CD4-positive, alpha-beta T cell treated with Interferon alpha-2 for 1 hour (primary cell): ENCODE measurements around the gene ATP1B3.
"Not testable (repeated sequence)": the region's sequence is repeated elsewhere in the genome, so short reads cannot be mapped to it uniquely, and the experiment has no call there.

Source experiments
- DNase-seq, 2 donors: peaks; one replicate each; pipeline ENCODE4 v3.0.0-alpha.2; 2020 to 2022

Gene ATP1B3

DNA sequence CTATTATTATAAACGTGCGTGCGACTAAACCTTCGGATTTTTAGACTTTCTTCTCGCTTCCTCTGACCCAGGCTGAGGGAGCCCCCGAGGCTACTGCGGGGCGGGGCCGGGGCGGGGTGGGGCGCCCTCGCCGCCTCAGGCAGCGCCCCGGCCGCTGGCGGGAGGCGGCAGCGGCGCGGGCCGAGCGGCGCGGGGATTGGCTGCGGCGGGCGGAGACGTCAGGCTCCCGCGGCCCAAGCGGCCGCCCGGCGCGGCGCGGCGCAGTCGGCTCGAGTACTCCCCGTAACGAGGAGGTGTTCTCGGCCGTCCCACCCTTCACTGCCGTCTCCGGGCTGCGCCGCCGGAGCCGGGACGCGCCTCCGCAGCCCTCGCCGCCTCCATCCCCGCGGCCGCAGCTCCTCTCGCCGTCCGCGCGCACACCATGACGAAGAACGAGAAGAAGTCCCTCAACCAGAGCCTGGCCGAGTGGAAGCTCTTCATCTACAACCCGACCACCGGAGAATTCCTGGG, at the start of gene ATP1B3:
ATP1B3 (plus strand) TSS at position 263 of the 510 bp plus-strand sequence; CDS start at position 422, 159 bp downstream.
- peak; percentile 84 to 90 for DNase-seq

GRCh38 chr3:141828487-141828886, 48.0 kb upstream of the ATP1B3 start:
- no peak for DNase-seq

GRCh38 chr3:141828890-141829289, 47.6 kb upstream of the ATP1B3 start:
- no peak for DNase-seq

- DNase-seq: no peak
Measured at GRCh38 chr3:141830508-141830907, 45.9 kb upstream of the ATP1B3 start.

DNA sequence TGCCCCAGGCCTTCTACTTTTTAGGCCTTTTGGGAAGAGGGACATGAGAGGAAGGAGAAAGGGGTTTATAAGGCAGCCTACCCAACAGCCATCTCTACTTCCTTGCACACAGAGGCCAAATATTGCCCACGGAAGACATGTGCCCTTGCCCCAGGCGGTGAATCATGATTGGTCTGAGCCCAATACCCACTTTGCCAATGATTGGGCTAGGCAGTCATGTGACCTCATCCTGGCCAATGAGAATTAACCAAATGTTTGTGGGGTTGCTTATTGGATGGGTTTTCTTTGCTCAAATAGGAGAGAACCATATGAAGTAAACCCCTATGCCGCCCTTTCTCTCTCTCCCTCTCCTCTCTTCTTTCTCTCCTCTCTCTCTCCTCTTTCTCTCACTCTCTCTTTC, 42.2 kb upstream of the ATP1B3 start:
- no peak for DNase-seq

DNA sequence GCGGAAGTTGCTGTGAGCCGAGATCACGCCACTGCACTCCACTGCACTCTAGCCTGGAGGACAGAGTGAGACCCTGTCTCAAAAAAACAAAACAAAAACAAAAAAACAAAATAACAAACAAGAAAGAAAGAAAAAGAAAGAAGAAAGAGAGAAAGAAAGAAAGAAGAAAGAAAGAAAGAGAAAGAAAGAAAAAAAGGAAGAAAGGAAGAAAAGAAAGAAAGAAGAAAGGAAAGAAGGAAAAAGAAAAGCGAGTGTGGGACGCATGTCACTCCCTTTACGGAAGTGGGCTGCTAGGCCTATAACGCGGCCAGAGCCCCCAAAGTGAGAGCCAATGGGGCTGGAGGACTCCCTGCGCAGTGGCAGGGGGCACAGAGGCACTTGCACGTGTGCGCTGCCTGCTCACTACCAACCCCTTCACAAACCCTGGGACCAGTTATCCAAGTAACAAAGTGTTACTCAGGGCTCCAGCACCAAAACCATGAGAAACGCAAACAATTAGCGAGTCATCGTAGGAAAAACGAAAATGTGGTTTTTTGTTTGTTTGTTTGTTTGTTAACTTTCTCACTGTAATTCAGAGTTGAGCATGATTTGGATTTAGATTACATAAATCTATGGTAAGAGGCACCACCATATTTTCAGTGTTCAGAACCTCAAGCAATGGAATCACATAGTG, 40.8 kb upstream of the ATP1B3 start:
- no peak for DNase-seq

DNA sequence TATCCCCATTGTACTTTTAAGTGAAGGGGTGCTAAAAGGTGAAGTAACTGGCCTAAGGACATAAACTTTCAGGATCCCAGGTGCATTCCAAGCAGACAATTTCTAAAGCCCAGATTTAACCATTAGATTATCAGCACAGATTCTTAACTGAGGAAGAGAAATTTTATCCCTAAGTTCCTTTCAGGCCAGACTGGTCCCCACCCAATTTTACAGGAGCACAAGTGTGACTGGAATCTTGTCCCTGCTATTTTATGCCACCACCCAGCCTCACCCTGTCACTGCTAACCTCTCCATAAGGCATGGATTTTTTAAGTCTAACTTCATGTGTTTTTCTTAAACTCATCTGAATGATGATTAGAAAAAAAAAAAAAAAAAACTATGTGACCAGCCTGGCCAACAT, 37.1 kb upstream of the ATP1B3 start:
- DNase-seq: no peak

DNA sequence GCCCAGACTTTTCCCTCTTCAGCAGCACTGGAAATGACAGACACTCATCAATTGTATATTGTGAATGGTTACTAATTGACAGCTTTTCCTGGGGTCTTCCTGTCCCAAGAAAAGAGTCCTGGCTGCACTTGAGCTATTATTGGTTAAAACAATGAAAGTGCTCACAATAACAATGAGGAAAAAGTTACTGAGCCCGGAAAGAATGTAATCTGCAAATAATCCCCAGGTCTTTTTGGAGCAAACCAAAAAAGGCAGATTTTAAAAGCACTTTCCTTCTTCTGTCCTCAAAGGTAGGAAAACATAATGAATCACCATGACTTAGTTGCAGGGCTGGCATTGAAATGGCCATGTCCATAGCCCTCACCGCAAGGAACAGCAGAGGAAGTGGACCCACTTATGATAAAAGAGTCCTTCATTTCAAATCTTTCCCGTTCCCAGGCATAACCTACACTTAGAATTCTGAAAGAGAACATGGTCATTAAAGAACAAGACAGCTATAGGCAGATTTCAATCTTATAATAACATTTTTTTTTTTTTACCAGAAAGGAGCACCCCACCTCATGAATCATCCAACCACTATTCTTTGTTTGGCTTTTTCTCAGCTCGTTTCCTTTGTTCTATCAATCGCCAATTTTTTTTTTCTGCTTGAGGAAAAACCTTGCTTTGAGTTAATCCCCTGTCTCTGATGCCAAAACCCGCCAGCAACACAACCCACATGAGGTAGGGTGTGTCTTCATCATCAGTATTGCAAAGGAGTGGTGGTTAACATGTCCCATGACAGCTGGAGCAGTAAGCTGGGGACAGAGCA, 35.5 kb upstream of the ATP1B3 start:
- no peak for DNase-seq

- DNase-seq: no peak
Measured at GRCh38 chr3:141844108-141844507, 32.3 kb upstream of the ATP1B3 start.

DNA sequence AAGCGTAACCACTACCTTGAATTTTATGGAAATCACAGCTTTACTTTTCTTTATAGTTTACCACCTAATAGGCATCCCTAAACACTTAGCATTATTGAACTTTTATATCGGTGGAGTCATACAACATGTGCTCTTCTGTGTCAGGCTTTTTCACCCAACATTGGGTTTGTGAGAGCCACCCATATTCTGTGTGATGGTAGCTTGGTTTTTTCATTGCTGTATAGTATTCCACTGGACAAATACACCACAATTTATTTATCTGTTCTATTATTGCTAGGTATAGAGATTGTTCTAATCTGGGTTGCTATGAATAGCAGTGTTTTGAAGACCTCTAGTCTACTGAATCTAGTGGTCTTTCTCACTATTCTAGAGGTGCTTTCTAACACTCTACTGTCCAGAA, 31.6 kb upstream of the ATP1B3 start:
- no peak for DNase-seq

DNA sequence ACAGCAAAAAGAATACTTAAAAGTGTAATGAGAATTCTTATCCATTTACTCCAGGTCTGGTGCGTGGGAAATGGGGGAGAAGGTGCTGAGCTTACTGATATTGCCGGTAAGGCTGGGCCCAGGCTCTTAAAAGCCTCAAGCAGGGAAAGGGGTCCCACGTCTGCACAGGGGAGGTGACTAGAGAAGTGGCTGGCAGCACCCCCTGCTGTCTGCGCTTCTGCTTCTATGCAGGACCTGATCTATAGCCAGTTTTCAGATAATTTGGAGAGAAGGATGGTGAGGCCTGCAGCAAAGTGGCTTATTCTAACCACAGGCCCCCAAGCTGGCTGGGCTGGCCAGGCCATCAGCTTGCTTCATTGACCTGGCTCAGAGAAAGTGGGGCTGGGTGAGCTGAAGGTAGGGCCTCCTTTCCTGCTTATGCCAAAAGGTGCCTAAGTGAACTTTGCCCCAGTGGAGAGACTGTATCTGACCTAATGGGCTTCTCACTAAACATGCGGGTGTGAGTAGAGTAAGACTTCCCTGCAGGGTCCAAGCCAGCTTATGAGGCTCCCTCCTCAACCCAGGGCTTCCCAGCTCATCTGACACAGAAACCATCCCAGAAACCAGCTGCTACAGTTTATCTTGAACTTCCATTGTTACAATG, 30.9 kb upstream of the ATP1B3 start:
- DNase-seq: peak; percentile 28 to 44

DNA sequence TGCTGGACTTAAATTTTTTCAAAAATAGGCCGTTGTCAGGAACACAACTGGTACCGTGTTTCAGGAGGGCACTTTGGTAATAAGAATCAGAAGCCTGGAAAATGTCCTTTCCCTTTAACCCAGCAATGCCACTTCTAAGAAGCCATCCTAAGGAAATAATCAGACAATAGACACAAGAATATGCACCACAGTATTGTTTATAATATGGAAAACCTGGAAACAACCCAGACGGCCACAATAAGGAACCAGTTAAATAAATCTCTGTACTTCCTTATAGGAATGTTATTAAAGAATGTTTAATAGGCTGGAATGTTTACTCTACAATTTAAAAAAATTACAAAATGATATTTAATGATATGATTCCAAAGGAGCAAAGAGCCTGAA, 30.4 kb upstream of the ATP1B3 start:
- DNase-seq: no peak

GRCh38 chr3:141848159-141848748, 28.2 kb upstream of the ATP1B3 start:
- not testable (repeated sequence) for DNase-seq

DNA sequence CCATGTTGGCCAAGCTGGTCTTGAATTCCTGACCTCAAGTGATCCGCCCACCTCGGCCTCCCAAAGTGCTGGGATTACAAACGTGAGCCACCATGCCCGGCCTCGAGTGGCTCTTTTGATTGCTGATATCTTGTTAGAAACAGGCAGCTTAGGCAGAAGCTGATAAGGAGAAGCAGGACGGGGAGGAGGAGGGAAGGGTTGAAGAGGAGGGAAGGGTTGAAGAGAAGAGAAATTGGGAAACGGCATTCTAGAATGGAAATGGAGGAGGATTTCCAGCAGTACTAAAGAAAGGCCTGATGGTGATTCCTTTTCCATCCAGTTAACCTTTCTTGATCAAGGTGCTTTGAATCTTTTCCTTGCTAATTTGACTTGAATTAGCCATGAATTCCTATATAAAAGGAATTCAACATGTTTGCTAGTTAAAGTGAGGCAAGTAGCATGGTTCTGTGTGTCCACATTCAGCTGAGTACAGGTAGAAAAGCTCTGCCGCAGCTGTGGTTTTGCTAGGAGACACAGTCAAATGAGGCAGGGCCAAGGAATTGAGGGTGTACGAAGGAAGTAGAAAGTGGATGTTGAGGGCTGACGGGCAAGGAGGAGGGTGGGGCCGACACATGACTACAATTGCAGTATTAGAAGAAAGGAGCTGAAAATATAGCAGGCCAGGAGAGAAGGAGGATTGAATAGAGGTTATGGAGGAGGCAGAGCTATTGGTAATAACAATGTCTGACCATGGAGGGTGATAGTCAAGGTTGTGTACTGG, 27.2 kb upstream of the ATP1B3 start:
- DNase-seq: peak in 1 of 2 donors; percentile 11

DNA sequence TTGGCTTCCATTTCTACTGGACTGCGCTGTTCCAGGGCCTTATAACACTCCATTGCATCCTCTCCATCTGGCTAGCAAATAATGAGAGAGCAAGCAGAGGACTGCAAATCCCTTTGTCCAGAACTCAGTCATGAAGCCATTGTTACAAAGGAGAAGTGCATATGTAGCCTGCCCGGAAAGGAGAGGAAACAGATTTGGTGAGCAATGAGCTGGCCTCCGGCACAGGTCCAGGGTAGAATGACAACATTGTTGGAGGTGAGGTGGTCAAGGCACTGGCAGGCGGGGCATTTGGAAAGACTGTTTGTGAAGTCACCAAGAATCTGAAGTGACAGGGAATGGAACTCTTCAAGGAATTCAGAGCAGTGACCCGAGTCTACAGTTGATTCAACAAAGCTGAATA, 25.0 kb upstream of the ATP1B3 start:
- DNase-seq: peak in 1 of 2 donors; percentile 42

GRCh38 chr3:141853081-141853601, 23.3 kb upstream of the ATP1B3 start:
- DNase-seq: no peak

DNA sequence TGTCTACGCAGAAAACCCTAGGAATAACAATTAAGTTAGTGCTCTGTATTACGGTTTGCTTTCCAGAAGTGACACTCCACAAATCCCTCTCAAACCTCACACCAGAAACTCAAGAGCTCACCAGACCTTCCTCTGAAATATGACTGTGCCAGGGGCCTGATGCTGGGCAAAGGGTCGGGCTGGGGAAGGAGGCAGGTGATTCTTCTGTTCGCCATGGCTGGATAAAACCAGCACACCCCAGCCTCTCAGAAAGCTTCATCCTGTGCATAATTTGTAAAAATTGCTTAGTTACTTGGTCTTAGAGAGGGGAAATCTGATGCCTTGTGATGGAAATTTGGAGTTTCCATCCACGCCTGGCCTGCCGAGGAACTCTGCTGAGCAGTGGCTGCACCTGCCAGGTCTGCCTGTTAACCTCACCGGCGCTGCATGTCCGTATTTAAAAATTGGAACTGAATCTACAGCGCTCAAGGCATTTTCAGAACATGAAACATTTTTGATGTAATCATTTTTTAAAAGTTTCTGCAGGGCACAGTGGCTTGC, 22.7 kb upstream of the ATP1B3 start:
- DNase-seq: no peak

- DNase-seq: no peak
Measured at GRCh38 chr3:141854599-141854998, 21.8 kb upstream of the ATP1B3 start.

DNA sequence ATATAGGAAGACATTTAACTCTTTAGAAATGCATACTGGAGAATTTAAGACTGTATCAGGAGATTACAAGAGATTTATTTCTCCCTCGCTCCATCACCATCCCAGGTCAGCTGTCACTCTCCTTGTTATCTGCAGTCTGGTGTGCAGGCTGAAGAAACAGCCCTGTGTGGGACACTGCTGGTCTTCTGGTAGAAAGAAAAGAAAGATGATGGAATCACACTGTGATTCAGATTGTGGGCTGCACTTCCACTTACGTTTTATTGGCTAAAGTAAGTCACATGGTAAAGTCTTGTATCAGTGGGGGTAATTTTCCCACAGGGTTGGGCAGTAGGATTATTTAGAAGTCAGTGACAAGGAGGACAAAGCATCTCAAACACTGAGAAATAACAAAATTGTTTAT, 18.1 kb upstream of the ATP1B3 start:
- DNase-seq: no peak

- no peak for DNase-seq
Measured at GRCh38 chr3:141859651-141860050, 16.8 kb upstream of the ATP1B3 start.

- DNase-seq: no peak
Measured at GRCh38 chr3:141860086-141860669, 16.3 kb upstream of the ATP1B3 start.
